Lower leg skin (tissue), 3 donors: ENCODE measurements around the gene ABTB2.

Experiments
- POLR2A ChIP-seq, 2 donors: fragments of 450-650 bp; IDR thresholded peaks; one replicate each; pipeline ENCODE4 v1.6.1; 2016 to 2017; ENCODE audit warnings: antibody characterized with exemption in 2 of 2, mild to moderate bottlenecking in 1 of 2, moderate library complexity in 1 of 2
- TF ChIP-seq, protein P1 (sequence below), 3 donors: fragments of 450-650 bp; IDR thresholded peaks; one replicate each; pipeline ENCODE4 v1.5.1; 2016; ENCODE audit warnings: antibody characterized with exemption in 3 of 3, mild to moderate bottlenecking in 3 of 3, moderate library complexity in 2 of 3

GRCh38 chr11:34178209-34178821 lies 179.5 kb downstream of the ABTB2 start:
- TF ChIP-seq POLR2A (IDR thresholded peaks at IDR 0.05): no peak
- TF ChIP-seq, protein P1, sequence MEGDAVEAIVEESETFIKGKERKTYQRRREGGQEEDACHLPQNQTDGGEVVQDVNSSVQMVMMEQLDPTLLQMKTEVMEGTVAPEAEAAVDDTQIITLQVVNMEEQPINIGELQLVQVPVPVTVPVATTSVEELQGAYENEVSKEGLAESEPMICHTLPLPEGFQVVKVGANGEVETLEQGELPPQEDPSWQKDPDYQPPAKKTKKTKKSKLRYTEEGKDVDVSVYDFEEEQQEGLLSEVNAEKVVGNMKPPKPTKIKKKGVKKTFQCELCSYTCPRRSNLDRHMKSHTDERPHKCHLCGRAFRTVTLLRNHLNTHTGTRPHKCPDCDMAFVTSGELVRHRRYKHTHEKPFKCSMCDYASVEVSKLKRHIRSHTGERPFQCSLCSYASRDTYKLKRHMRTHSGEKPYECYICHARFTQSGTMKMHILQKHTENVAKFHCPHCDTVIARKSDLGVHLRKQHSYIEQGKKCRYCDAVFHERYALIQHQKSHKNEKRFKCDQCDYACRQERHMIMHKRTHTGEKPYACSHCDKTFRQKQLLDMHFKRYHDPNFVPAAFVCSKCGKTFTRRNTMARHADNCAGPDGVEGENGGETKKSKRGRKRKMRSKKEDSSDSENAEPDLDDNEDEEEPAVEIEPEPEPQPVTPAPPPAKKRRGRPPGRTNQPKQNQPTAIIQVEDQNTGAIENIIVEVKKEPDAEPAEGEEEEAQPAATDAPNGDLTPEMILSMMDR (IDR thresholded peaks at IDR 0.05): no peak
